SK-N-SH (cell line): Measurements from ENCODE around the gene GGCX. TPM values are rescaled to one million over a fixed set of nuclear protein-coding genes. Genes with fewer than 3 reads are reported as not detected.

Source experiments
- CTCF ChIA-PET: fragments of 300-600, 350-600 bp; formaldehyde crosslinking; extraction: SDS; loops from one replicate; lab custom pipeline; 2021; lab: Yijun Ruan, JAX
- POLR2A ChIA-PET: fragments of 350-600 bp; sonication (Branson Sonifier 250); formaldehyde crosslinking; extraction: SDS; loops from one replicate; lab custom pipeline; 2020; ENCODE audit warnings: antibody characterized with exemption, inconsistent platforms; lab: Yijun Ruan, JAX
- DNase-seq: peaks from one replicate; pipeline ENCODE4 v3.0.0; 2012
- H2AFZ ChIP-seq: fragments of 200-600 bp; sonication (generic); 2 replicates; pipeline ENCODE4 v1.8.1; 2016; ENCODE audit warnings: antibody characterized with exemption, mild to moderate bottlenecking, low read depth
- H3F3A ChIP-seq: fragments of 200-600 bp; sonication (generic); replicated peaks from 2 replicates; pipeline ENCODE3; 2016; ENCODE audit warnings: antibody characterized with exemption, mild to moderate bottlenecking; ENCODE audit not compliant: insufficient read depth
- H3K27ac ChIP-seq, 2 experiments: fragments of 200-500 bp in 1 of 2; fragments of 200-600 bp in 1 of 2; sonication (Bioruptor generic) in 1 of 2; sonication (generic), shearing (Covaris generic) in 1 of 2; 2 replicates each; pipeline versions ENCODE4 v1.5.1 to v1.6.1; 2014 to 2016; ENCODE audit warnings: low read depth in 2 of 2, inconsistent platforms in 1 of 2, low read length in 1 of 2, mild to moderate bottlenecking in 1 of 2, mixed read lengths in 1 of 2
- H3K27me3 ChIP-seq: fragments of 200-600 bp; sonication (generic), shearing (Covaris generic); 2 replicates; pipeline ENCODE4 v1.6.1; 2016; ENCODE audit warnings: mixed run types; ENCODE audit not compliant: insufficient read depth
- H3K36me3 ChIP-seq, 2 experiments: fragments of 200-500 bp in 1 of 2; fragments of 200-600 bp in 1 of 2; sonication (Bioruptor generic) in 1 of 2; sonication (generic) in 1 of 2; replicated peaks in 1 of 2; 2 replicates each; pipeline versions ENCODE3 to v1.5.1; 2014 to 2016; ENCODE audit warnings: low read length in 1 of 2, mild to moderate bottlenecking in 1 of 2; ENCODE audit not compliant: insufficient read depth in 2 of 2, control insufficient read depth in 1 of 2
- H3K4me1 ChIP-seq, 2 experiments: fragments of 200-500 bp in 1 of 2; fragments of 200-600 bp in 1 of 2; sonication (Bioruptor generic) in 1 of 2; sonication (generic), shearing (Covaris generic) in 1 of 2; 2 replicates each; pipeline versions ENCODE4 v1.5.1 to v1.6.1; 2014 to 2016; ENCODE audit warnings: low read depth in 1 of 2, low read length in 1 of 2, mixed run types in 1 of 2; ENCODE audit not compliant: insufficient read depth in 2 of 2, control insufficient read depth in 1 of 2
- H3K4me2 ChIP-seq: fragments of 200-600 bp; sonication (generic), shearing (Covaris generic); 2 replicates; pipeline ENCODE4 v1.6.1; 2017; ENCODE audit warnings: mixed run types
- H3K4me3 ChIP-seq, 2 experiments: fragments of 200-500 bp in 1 of 2; fragments of 200-600 bp in 1 of 2; sonication (Bioruptor generic) in 1 of 2; sonication (generic), shearing (Covaris generic) in 1 of 2; 2 replicates each; pipeline versions ENCODE4 v1.5.1 to v1.8.1; 2014 to 2016; ENCODE audit warnings: low read depth in 2 of 2, inconsistent platforms in 1 of 2, low read length in 1 of 2, mild to moderate bottlenecking in 1 of 2, mixed read lengths in 1 of 2, moderate library complexity in 1 of 2
- H3K79me2 ChIP-seq: fragments of 200-600 bp; sonication (generic); 2 replicates; pipeline ENCODE4 v1.8.1; 2017; ENCODE audit warnings: mild to moderate bottlenecking; ENCODE audit not compliant: insufficient read depth
- H3K9ac ChIP-seq: fragments of 200-600 bp; sonication (generic); 2 replicates; pipeline ENCODE4 v1.6.1; 2017; ENCODE audit warnings: mixed run types
- H3K9me2 ChIP-seq: fragments of 200-600 bp; sonication (generic); 2 replicates; pipeline ENCODE4 v1.6.1; 2017; ENCODE audit warnings: mixed run types
- H3K9me3 ChIP-seq: fragments of 200-600 bp; sonication (generic); 2 replicates; pipeline ENCODE4 v1.6.1; 2017; ENCODE audit warnings: mixed run types, mild to moderate bottlenecking, moderate library complexity
- H4K20me1 ChIP-seq: fragments of 200-600 bp; sonication (generic); 2 replicates; pipeline ENCODE4 v1.6.1; 2017; ENCODE audit warnings: mild to moderate bottlenecking, mixed run types; ENCODE audit not compliant: insufficient read depth
- CTCF ChIP-seq: fragments of 200-600 bp; sonication (generic); IDR thresholded peaks from 2 replicates; pipeline ENCODE4 v1.6.1; 2017; ENCODE audit warnings: antibody characterized with exemption, mild to moderate bottlenecking, moderate library complexity
- FOXJ3 ChIP-seq: sonication (generic); formaldehyde crosslinking; IDR thresholded peaks from 2 replicates; pipeline ENCODE4 v1.5.1; 2020; ENCODE audit warnings: mild to moderate bottlenecking, missing genetic modification reagents
- MAX ChIP-seq: IDR thresholded peaks from 2 replicates; pipeline ENCODE4 v1.4.0; 2012; ENCODE audit warnings: low read depth
- MEF2A ChIP-seq: IDR thresholded peaks from 2 replicates; pipeline ENCODE4 v1.4.0; 2012; ENCODE audit warnings: low read depth, borderline replicate concordance
- NRF1 ChIP-seq: IDR thresholded peaks from 2 replicates; pipeline ENCODE4 v1.6.1; 2012; ENCODE audit warnings: low read depth, mild to moderate bottlenecking, low read length
- POLR2AphosphoS5 ChIP-seq: IDR thresholded peaks from 2 replicates; pipeline ENCODE4 v1.6.1; 2012; ENCODE audit warnings: low read depth, low read length
- RCOR1 ChIP-seq: fragments of 150-350 bp; IDR thresholded peaks from 2 replicates; pipeline ENCODE4 v1.6.1; 2017; ENCODE audit warnings: antibody characterized with exemption, low read length
- RFX5 ChIP-seq: IDR thresholded peaks from 2 replicates; pipeline ENCODE4 v1.6.1; 2012; ENCODE audit warnings: mild to moderate bottlenecking, improper control_type of control experiment, low read length
- RXRA ChIP-seq: IDR thresholded peaks from 2 replicates; pipeline ENCODE4 v1.4.0; 2012; ENCODE audit warnings: low read depth, mild to moderate bottlenecking, borderline replicate concordance
- SIN3A ChIP-seq: IDR thresholded peaks from 2 replicates; pipeline ENCODE4 v1.6.1; 2012; ENCODE audit warnings: low read depth, mild to moderate bottlenecking, low read length, moderate library complexity, borderline replicate concordance
- TAF1 ChIP-seq: IDR thresholded peaks from 2 replicates; pipeline ENCODE4 v1.6.1; 2012; ENCODE audit warnings: low read depth, mild to moderate bottlenecking, low read length, moderate library complexity, borderline replicate concordance
- USF2 ChIP-seq: fragments of 150-350 bp; IDR thresholded peaks from 2 replicates; pipeline ENCODE4 v1.6.1; 2017; ENCODE audit warnings: antibody characterized with exemption, low read length, low read depth, borderline replicate concordance
- ZBTB33 ChIP-seq: IDR thresholded peaks from 2 replicates; pipeline ENCODE4 v1.4.0; 2012; ENCODE audit warnings: low read depth, borderline replicate concordance
- WGBS: methylation state at CpG from one replicate; pipeline ENCODE4 v1.1.6; 2017; ENCODE audit warnings: low lambda C conversion rate; 5-methylcytosine and 5-hydroxymethylcytosine counted together
- polyA plus RNA-seq, 3 experiments: library from polyadenylated mRNA; depleted of rRNA; stranded (reverse); fragments of >200 nt; gene quantifications; 2 replicates each; pipeline ENCODE4 v1.2.3, GENCODE V29; 2012

The GGCX gene
- polyA plus RNA-seq, 1 of the 3 experiments (the other 2 are of a cell fraction): 34.5 TPM

- TF ChIP-seq USF2 (no peak), ZBTB33 (no peak), MAX (no peak), SIN3A (no peak), TAF1 (no peak), MEF2A (no peak), RCOR1 (no peak)
Observed at GRCh38 chr2:85549826-85550225, 11.5 kb downstream of the GGCX start (continued).

GRCh38 chr2:85549095-85549494, 12.2 kb downstream of the GGCX start:
- peaks cover 18% of the 10 kb centered on the region for H4K20me1 ChIP-seq
- H3F3A ChIP-seq: peaks cover 64% of the 10 kb centered on the region
- H3K27ac ChIP-seq: peak overlapping the region; percentile 24 to 42; a peak in 3 of 4 replicates
- TF ChIP-seq RFX5 (no peak), POLR2AphosphoS5 (no peak), FOXJ3 (CRISPR knock-in tag) (no peak), RXRA (no peak)
- TF ChIP-seq, all 33 proteins: peak for 0
- H3K27me3 ChIP-seq: no peaks in the 10 kb centered on the region
- no peak for DNase-seq
- H3K9me2 ChIP-seq: no peaks in the 10 kb centered on the region
- H3K36me3 ChIP-seq: peaks cover 45 to 47% of the 10 kb centered on the region in 2 experiments
- no peak overlapping the region for H3K4me3 ChIP-seq
- peaks cover 0 to 13% of the 10 kb centered on the region in 2 experiments; a peak in 2 of 4 replicates for H3K4me1 ChIP-seq
- ChIA-PET CTCF (interaction anchor here (0.6 to 16.6 kb wide), 9 partner anchors 10 to 248 kb away, joined by 3 to 364 read pairs (median 4); partner anchors contain the start of genes MAT2A and SH2D6), POLR2A (interaction anchor here (0.8 to 8.2 kb wide), 7 partner anchors 8 to 129 kb away, joined by 3 to 87 read pairs (median 10); partner anchors contain the start of genes GGCX, MAT2A and SH2D6)
- H3K9me3 ChIP-seq: no peaks in the 10 kb centered on the region
- H2AFZ ChIP-seq: no peak overlapping the region
- H3K9ac ChIP-seq: no peak overlapping the region
- no peak overlapping the region for H3K4me2 ChIP-seq
- no peaks in the 10 kb centered on the region for H3K79me2 ChIP-seq
- WGBS: 93% methylated on average over 10 of the region's 10 CpGs

- Histone ChIP-seq H2AFZ (no peak overlapping the region), H4K20me1 (peaks cover 22% of the 10 kb centered on the region), H3K4me3 (no peak overlapping the region), H3K27me3 (no peaks in the 10 kb centered on the region), H3K27ac (peak overlapping the region; percentile 24 to 42; a peak in 2 of 4 replicates), H3K9me2 (no peaks in the 10 kb centered on the region), H3K79me2 (no peaks in the 10 kb centered on the region; the same call in 1 of the 2 replicates), H3K9ac (no peak overlapping the region), H3F3A (peaks cover 66% of the 10 kb centered on the region), H3K4me2 (no peak overlapping the region), H3K9me3 (no peaks in the 10 kb centered on the region), H3K4me1 (peaks cover 0 to 13% of the 10 kb centered on the region in 2 experiments; a peak in 2 of 4 replicates), H3K36me3 (peaks cover 48 to 50% of the 10 kb centered on the region in 2 experiments)
- TF ChIP-seq CTCF: no peak
- no peak for TF ChIP-seq USF2
- no peak for TF ChIP-seq RCOR1
- TF ChIP-seq NRF1: no peak
- no peak for DNase-seq
- CTCF ChIA-PET: interaction anchor here (0.6 to 16.6 kb wide), 9 partner anchors 8 to 248 kb away, joined by 3 to 364 read pairs (median 4); partner anchors contain the start of genes MAT2A and SH2D6
- 63% methylated on average over 2 of the region's 2 CpGs for WGBS
- POLR2A ChIA-PET: interaction anchor here (0.8 to 8.2 kb wide), 8 partner anchors 9 to 129 kb away, joined by 3 to 87 read pairs (median 10); partner anchors contain the start of genes GGCX, MAT2A and SH2D6
Observed at GRCh38 chr2:85548608-85548900, 12.7 kb downstream of the GGCX start.
